NCI-H226 (cell line): ENCODE data around the gene CBLIF.
"Not testable (repeated sequence)": the region's sequence is repeated elsewhere in the genome, so short reads cannot be mapped to it uniquely, and the experiment has no call there.

ENCODE experiments used
- DNase-seq: peaks from one replicate; pipeline ENCODE4 v3.0.0-alpha.2; 2015

Gene CBLIF

GRCh38 chr11:59846556-59846955 lies 1.3 kb upstream of the CBLIF start:
- DNase-seq: no peak

GRCh38 chr11:59842316-59842715 lies 3.0 kb downstream of the CBLIF start:
- no peak for DNase-seq

GRCh38 chr11:59841514-59841913 lies 3.8 kb downstream of the CBLIF start:
- DNase-seq: no peak

GRCh38 chr11:59839615-59840014 lies 5.7 kb downstream of the CBLIF start:
- no peak for DNase-seq

- no peak for DNase-seq
Measured at GRCh38 chr11:59833602-59834001, 11.7 kb downstream of the CBLIF start.

GRCh38 chr11:59829358-59829757 lies 15.9 kb downstream of the CBLIF start:
- DNase-seq: no peak

- peak; percentile 53 for DNase-seq
Measured at GRCh38 chr11:59822989-59823566, 22.2 kb downstream of the CBLIF start.

GRCh38 chr11:59818572-59818971 lies 26.7 kb downstream of the CBLIF start:
- DNase-seq: no peak

- not testable (repeated sequence) for DNase-seq
Measured at GRCh38 chr11:59816434-59816833, 28.9 kb downstream of the CBLIF start.

GRCh38 chr11:59815754-59816153 lies 29.5 kb downstream of the CBLIF start:
- no peak for DNase-seq

- DNase-seq: no peak
Measured at GRCh38 chr11:59814021-59814420, 31.3 kb downstream of the CBLIF start.

GRCh38 chr11:59813364-59813763 lies 31.9 kb downstream of the CBLIF start:
- DNase-seq: no peak

GRCh38 chr11:59812220-59812619 lies 33.1 kb downstream of the CBLIF start:
- DNase-seq: no peak

GRCh38 chr11:59810911-59811259 lies 34.4 kb downstream of the CBLIF start:
- no peak for DNase-seq

- DNase-seq: peak; percentile 80
Measured at GRCh38 chr11:59810189-59810910, 34.9 kb downstream of the CBLIF start, which contains the start of gene MRPL16. MRPL16 (minus strand) TSS chr11:59810778; CDS start chr11:59810658, 120 bp downstream.

GRCh38 chr11:59807047-59807610 lies 38.2 kb downstream of the CBLIF start:
- DNase-seq: no peak

GRCh38 chr11:59804061-59804460 lies 41.2 kb downstream of the CBLIF start:
- no peak for DNase-seq

- DNase-seq: peak; percentile 3
Measured at GRCh38 chr11:59802639-59803176, 42.6 kb downstream of the CBLIF start.

- peak; percentile 15 for DNase-seq
Measured at GRCh38 chr11:59801981-59802638, 43.2 kb downstream of the CBLIF start.

GRCh38 chr11:59801160-59801706 lies 44.1 kb downstream of the CBLIF start:
- no peak for DNase-seq

- DNase-seq: no peak
Measured at GRCh38 chr11:59800390-59801025, 44.8 kb downstream of the CBLIF start.

- DNase-seq: no peak
Measured at GRCh38 chr11:59794417-59794816, 50.9 kb downstream of the CBLIF start.

GRCh38 chr11:59792507-59792906 lies 52.8 kb downstream of the CBLIF start:
- DNase-seq: no peak
